SU-DHL-6 (cell line): ENCODE results near the gene RADIL.

ENCODE experiments used
- H2AFZ ChIP-seq: fragments of 200-600 bp; sonication (generic); 2 replicates; pipeline ENCODE4 v1.6.1; 2014; ENCODE audit warnings: low read depth, mild to moderate bottlenecking, moderate library complexity, mixed read lengths, antibody characterized with exemption, low read length; ENCODE audit not compliant: severe bottlenecking
- H3F3A ChIP-seq: fragments of 200-600 bp; shearing (Covaris generic); 2 replicates; pipeline ENCODE4 v1.6.0; 2016; ENCODE audit warnings: antibody characterized with exemption, mild to moderate bottlenecking; ENCODE audit not compliant: insufficient read depth
- H3K27ac ChIP-seq: fragments of 200-600 bp; sonication (generic); 2 replicates; pipeline ENCODE4 v1.5.1; 2016; ENCODE audit warnings: low read depth, mild to moderate bottlenecking, low read length, moderate library complexity, mixed read lengths
- H3K27me3 ChIP-seq: fragments of 200-600 bp; sonication (generic), shearing (Covaris generic); 2 replicates; pipeline ENCODE4 v1.6.0; 2014; ENCODE audit warnings: mild to moderate bottlenecking, low read length
- H3K36me3 ChIP-seq: fragments of 200-600 bp; sonication (generic); 2 replicates; pipeline ENCODE4 v1.6.1; 2014; ENCODE audit warnings: mild to moderate bottlenecking, low read length, mixed read lengths
- H3K4me2 ChIP-seq: fragments of 300-600, 200-600 bp; shearing (Covaris generic), sonication (generic); 2 replicates; pipeline ENCODE4 v1.6.0; 2014; ENCODE audit warnings: low read length, low read depth, mild to moderate bottlenecking; ENCODE audit not compliant: poor library complexity, severe bottlenecking
- H3K4me3 ChIP-seq: fragments of 200-600 bp; sonication (generic); 2 replicates; pipeline ENCODE4 v1.5.1; 2014; ENCODE audit warnings: antibody characterized with exemption, low read length, mild to moderate bottlenecking, mixed read lengths; ENCODE audit not compliant: insufficient read depth, poor library complexity, severe bottlenecking
- H3K79me2 ChIP-seq: fragments of 200-600 bp; sonication (generic); 2 replicates; pipeline ENCODE4 v1.6.1; 2014; ENCODE audit warnings: mild to moderate bottlenecking, low read length, moderate library complexity; ENCODE audit not compliant: insufficient read depth
- H3K9ac ChIP-seq: fragments of 200-600 bp; sonication (generic); 2 replicates; pipeline ENCODE4 v1.7.0; 2014; ENCODE audit warnings: mild to moderate bottlenecking, low read length
- H3K9me2 ChIP-seq: fragments of 200-600 bp; sonication (generic); replicated peaks from 2 replicates; pipeline ENCODE4 v1.6.1; 2014; ENCODE audit warnings: low read length; ENCODE audit not compliant: insufficient read depth
- H3K9me3 ChIP-seq: fragments of 200-600 bp; sonication (generic); 2 replicates; pipeline ENCODE4 v1.6.1; 2014; ENCODE audit warnings: low read length, mixed read lengths; ENCODE audit not compliant: insufficient read depth
- H4K20me1 ChIP-seq: fragments of 200-600 bp; sonication (generic); 2 replicates; pipeline ENCODE4 v1.6.1; 2014; ENCODE audit warnings: low read depth, mild to moderate bottlenecking, antibody characterized with exemption, low read length, moderate library complexity, mixed read lengths
- CTCF ChIP-seq: fragments of 200-600 bp; sonication (generic); IDR thresholded peaks from one replicate; pipeline ENCODE4 v1.5.1; 2017; ENCODE audit warnings: antibody characterized with exemption, mild to moderate bottlenecking, low read length, moderate library complexity; ENCODE audit not compliant: insufficient read depth, poor library complexity, severe bottlenecking
- EZH2phosphoT487 ChIP-seq: fragments of 200-600 bp; sonication (generic), shearing (Covaris generic); conservative IDR thresholded peaks from 2 replicates; pipeline ENCODE4 v1.6.1; 2018; ENCODE audit warnings: mild to moderate bottlenecking, antibody characterized with exemption, low read length, moderate library complexity, mixed read lengths

Gene RADIL

GRCh38 chr7:4871056-4871680 is 12.3 kb downstream of the RADIL start:
- no peak overlapping the region for H2AFZ ChIP-seq
- no peak overlapping the region for H3K4me3 ChIP-seq
- no peak overlapping the region for H3K9ac ChIP-seq
- H3K79me2 ChIP-seq, result no peaks in the 10 kb centered on the region
- H3K36me3 ChIP-seq, result no peaks in the 10 kb centered on the region
- no peak overlapping the region for H3K4me2 ChIP-seq
- no peaks in the 10 kb centered on the region for H3K27me3 ChIP-seq
- H3K9me2 ChIP-seq, result no peaks in the 10 kb centered on the region
- no peaks in the 10 kb centered on the region for H4K20me1 ChIP-seq
- TF ChIP-seq EZH2phosphoT487, result no peak
- TF ChIP-seq CTCF, result no peak
- H3K9me3 ChIP-seq, result no peaks in the 10 kb centered on the region
- no peak overlapping the region for H3K27ac ChIP-seq
- no peaks in the 10 kb centered on the region for H3F3A ChIP-seq

GRCh38 chr7:4868493-4868892 is 15.0 kb downstream of the RADIL start:
- Histone ChIP-seq H3K4me3 (no peak overlapping the region), H3K27me3 (no peaks in the 10 kb centered on the region), H3K9ac (no peak overlapping the region), H3K4me2 (no peak overlapping the region), H3K9me3 (no peaks in the 10 kb centered on the region), H3K27ac (no peak overlapping the region), H3K36me3 (no peaks in the 10 kb centered on the region), H3F3A (no peaks in the 10 kb centered on the region), H2AFZ (no peak overlapping the region), H3K79me2 (no peaks in the 10 kb centered on the region), H4K20me1 (no peaks in the 10 kb centered on the region), H3K9me2 (no peaks in the 10 kb centered on the region)
- TF ChIP-seq CTCF (no peak), EZH2phosphoT487 (no peak)

- no peak overlapping the region for H2AFZ ChIP-seq
- H3K4me3 ChIP-seq, result no peak overlapping the region
- H4K20me1 ChIP-seq, result no peaks in the 10 kb centered on the region
- no peaks in the 10 kb centered on the region for H3K9me3 ChIP-seq
- no peak overlapping the region for H3K27ac ChIP-seq
- no peaks in the 10 kb centered on the region for H3K36me3 ChIP-seq
- no peaks in the 10 kb centered on the region for H3K27me3 ChIP-seq
- H3K4me2 ChIP-seq, result no peak overlapping the region
- TF ChIP-seq EZH2phosphoT487 (no peak), CTCF (no peak)
- no peaks in the 10 kb centered on the region for H3K79me2 ChIP-seq
- no peak overlapping the region for H3K9ac ChIP-seq
- H3F3A ChIP-seq, result no peaks in the 10 kb centered on the region
- no peaks in the 10 kb centered on the region for H3K9me2 ChIP-seq
Measured at GRCh38 chr7:4866528-4867496, 16.7 kb downstream of the RADIL start.
